22Rv1 (cell line): ENCODE data around the gene TMEM212.
"Not testable (repeated sequence)": the region's sequence is repeated elsewhere in the genome, so short reads cannot be mapped to it uniquely, and the experiment has no call there.

Experiments
- H3K27ac ChIP-seq: fragments of 450-650 bp; 2 replicates; pipeline ENCODE4 v1.5.1; 2017
- CTCF ChIP-seq: fragments of 450-650 bp; IDR thresholded peaks from 2 replicates; pipeline ENCODE4 v1.5.1; 2017; ENCODE audit warnings: mild to moderate bottlenecking
- ZFX ChIP-seq: fragments of 450-650 bp; IDR thresholded peaks from 2 replicates; pipeline ENCODE4 v1.6.1; 2017; ENCODE audit warnings: antibody characterized with exemption, borderline replicate concordance

The TMEM212 gene

DNA sequence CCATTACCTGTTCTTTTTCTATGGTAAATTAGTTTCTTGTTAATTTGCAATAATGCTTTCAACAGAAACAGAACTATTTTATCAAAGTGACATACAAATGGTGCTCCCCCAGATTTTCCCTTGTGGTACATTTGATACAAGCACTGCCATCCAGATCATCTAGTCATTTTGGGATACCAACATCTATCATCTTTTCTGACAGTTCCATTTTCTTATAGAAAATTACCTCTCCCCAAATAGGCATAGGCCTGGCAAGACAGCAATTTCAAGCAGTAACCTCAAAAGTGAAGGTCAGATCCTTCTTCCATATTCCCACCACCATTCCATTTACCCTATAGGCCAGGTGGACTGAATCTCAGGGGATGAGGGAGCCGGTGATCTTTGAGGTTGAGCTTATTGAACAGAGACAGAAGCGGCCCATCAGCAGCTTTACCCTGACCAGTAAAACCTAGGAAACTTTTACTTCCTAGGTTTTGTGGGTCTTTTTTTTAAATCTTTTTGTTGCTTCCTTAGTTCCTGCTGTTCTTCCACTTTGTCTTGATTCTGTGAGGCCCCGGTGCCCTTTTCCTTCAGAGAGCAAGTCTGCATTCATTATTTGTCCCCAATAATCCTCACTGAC is 29.8 kb upstream of the TMEM212 start:
- no peak overlapping the region for H3K27ac ChIP-seq
- no peak for TF ChIP-seq ZFX
- TF ChIP-seq CTCF, result no peak

GRCh38 chr3:171813897-171814460 is 29.2 kb upstream of the TMEM212 start:
- H3K27ac ChIP-seq, result no peak overlapping the region
- TF ChIP-seq CTCF (no peak), ZFX (no peak)

- H3K27ac ChIP-seq, result not testable (repeated sequence)
Observed at GRCh38 chr3:171814662-171815061, 28.5 kb upstream of the TMEM212 start.

GRCh38 chr3:171815973-171816595 is 27.1 kb upstream of the TMEM212 start:
- no peak for TF ChIP-seq CTCF
- TF ChIP-seq ZFX, result no peak
- H3K27ac ChIP-seq, result no peak overlapping the region

DNA sequence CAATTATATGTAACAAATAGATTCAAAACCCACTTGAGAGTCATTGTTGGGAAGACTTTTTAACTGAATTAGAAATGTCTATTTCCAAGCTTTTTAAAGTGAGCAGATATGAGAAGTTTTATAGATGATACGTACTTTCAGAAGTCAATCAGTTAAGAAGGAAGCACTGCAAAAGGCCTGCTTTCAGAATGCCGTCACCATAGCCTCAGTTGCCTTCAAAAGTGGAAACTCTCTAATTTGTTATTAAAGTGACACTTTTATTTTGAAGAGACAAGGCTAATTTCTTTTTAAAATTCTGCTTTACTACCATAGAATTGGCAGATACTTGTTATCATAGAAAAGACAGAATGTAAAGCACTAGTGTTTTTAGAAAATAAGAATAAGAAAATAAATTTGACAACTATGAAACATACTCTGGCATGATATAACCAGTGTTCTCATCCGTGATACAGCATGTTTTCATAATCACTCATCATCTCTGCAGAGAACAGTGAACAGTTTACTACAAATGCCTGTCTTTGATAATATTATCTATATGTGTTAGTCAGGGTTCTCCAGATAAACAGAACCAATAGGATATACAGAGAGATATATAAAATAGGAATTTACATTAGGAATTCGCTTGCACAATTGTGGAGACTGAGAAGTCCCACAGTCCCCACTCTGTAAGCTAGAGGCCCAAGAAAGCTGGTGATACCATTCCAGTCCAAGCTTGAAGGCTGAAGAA is 25.9 kb upstream of the TMEM212 start:
- no peak for TF ChIP-seq CTCF
- H3K27ac ChIP-seq, result no peak overlapping the region

DNA sequence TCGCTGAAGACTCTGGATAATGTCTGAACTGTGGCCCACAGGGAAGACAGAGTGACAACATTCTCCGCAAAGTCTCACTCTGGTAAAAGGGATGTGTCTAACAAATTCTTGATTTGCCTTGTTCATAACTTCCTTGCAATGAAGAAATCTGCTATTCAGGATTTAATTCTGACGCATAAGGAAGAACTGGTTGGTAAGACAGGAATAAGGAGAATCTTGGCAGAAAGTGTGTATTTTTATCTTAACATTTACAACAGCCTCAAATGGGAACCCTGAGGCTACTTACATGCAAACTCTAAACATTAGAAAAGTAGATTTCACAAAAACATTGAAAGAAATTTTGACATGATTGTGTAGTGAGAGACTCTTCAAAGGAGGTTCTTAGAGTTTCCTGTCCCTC is 22.1 kb upstream of the TMEM212 start:
- H3K27ac ChIP-seq, result no peak overlapping the region
- TF ChIP-seq ZFX (no peak), CTCF (no peak)

GRCh38 chr3:171821778-171822358 is 21.3 kb upstream of the TMEM212 start:
- TF ChIP-seq ZFX (no peak), CTCF (no peak)
- H3K27ac ChIP-seq, result no peak overlapping the region
